VCaP (cell line): Measurements from ENCODE around the gene MTFMT.

Source experiments
- H3K27ac ChIP-seq: fragments of 450-650 bp; 2 replicates; pipeline ENCODE4 v1.5.1; 2017
- TF ChIP-seq, protein P1 (sequence below): fragments of 450-650 bp; conservative IDR thresholded peaks from 2 replicates; pipeline ENCODE4 v1.5.1; 2017; ENCODE audit warnings: mild to moderate bottlenecking, moderate library complexity

Gene MTFMT

GRCh38 chr15:65058394-65059368, 29.2 kb upstream of the MTFMT start:
- no peak overlapping the region for H3K27ac ChIP-seq
- TF ChIP-seq, protein P1, sequence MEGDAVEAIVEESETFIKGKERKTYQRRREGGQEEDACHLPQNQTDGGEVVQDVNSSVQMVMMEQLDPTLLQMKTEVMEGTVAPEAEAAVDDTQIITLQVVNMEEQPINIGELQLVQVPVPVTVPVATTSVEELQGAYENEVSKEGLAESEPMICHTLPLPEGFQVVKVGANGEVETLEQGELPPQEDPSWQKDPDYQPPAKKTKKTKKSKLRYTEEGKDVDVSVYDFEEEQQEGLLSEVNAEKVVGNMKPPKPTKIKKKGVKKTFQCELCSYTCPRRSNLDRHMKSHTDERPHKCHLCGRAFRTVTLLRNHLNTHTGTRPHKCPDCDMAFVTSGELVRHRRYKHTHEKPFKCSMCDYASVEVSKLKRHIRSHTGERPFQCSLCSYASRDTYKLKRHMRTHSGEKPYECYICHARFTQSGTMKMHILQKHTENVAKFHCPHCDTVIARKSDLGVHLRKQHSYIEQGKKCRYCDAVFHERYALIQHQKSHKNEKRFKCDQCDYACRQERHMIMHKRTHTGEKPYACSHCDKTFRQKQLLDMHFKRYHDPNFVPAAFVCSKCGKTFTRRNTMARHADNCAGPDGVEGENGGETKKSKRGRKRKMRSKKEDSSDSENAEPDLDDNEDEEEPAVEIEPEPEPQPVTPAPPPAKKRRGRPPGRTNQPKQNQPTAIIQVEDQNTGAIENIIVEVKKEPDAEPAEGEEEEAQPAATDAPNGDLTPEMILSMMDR: no peak

GRCh38 chr15:65057549-65057940, 28.1 kb upstream of the MTFMT start:
- TF ChIP-seq, protein P1: no peak
- no peak overlapping the region for H3K27ac ChIP-seq

GRCh38 chr15:65056868-65057548, 27.6 kb upstream of the MTFMT start:
- TF ChIP-seq, protein P1: no peak
- H3K27ac ChIP-seq: no peak overlapping the region

GRCh38 chr15:65056106-65056505, 26.7 kb upstream of the MTFMT start:
- TF ChIP-seq, protein P1: no peak
- H3K27ac ChIP-seq: no peak overlapping the region

DNA sequence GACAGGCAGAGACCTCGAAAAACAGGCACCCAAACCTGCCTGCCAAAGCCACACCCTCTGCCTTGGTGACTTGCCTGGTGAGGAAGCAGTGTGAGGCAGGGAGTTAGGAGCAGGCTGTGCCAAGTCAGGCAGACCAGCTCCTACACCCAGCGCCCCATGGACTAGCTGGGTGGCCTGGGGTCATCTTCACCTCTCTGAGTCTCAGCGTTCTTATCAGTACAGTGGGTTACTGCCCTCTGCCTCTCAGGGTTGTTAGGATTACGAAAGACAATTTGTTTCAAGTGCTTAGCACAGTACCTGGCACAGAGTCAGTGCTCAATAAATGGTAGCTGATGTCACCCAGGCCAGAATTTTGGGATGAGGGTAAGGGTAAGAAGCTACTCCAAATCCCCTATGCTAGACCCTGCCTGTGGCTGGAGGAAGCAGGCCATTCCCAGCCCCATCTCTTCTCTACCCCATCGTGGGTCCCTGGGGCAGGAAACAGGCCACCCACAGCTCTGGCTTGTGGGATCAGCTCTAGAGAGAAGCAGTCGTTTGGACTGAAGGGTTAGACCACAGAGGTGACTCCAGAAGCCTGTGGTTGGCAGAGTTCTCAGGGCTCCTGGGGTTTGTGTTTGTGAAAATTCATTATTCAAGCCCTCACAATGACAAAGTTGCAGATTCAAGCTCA, 25.9 kb upstream of the MTFMT start:
- TF ChIP-seq, protein P1: no peak
- no peak overlapping the region for H3K27ac ChIP-seq

DNA sequence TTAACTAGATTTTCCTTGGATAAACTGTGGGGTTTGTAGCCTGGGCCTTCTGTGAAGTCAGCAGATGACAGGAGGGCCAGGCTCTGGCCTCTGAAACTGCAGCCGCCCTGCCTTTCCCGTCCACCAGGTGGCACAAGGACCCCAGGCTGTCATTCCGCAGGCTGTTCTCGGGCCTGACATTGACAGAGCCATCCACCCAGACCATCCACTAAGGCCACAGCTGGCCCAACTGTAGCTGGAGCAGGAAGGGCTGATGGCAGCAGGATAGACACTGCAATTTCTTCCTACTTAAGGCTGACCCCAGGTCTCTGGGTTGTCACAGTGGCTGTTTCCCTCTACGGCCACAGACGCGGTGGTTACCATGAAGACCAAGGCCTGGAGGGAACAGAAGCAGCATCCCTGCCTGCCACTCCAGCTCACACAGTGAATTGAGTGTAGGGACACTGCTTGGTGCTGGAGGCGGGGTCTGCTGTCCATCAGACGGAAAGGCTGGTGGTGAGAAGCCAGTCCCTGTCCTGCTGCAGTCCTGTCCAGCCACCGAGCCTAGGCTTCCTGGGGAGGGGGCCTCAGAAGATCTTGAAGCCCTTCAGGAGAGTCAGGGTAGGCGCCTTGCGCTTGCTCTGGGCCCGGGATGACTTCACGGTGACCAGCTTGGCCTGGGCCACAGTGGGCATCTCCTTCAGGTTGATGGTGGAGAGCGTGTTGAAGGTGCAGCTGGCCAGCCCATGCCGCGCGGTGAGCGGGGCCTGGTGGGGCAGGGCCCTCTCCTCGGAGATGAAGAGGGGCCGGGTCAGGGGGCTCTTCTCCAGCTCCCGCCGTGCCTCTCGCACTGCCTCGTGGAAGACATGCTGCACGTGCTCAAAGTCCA, 25.1 kb upstream of the MTFMT start:
- no peak overlapping the region for H3K27ac ChIP-seq
- TF ChIP-seq, protein P1: peak; percentile 97
